Activated naive CD4-positive, alpha-beta T cell treated with anti-CD3 and anti-CD28 coated beads, Interleukin-2, amount 50 U/mL, for 24 hours (primary cell): ENCODE measurements around the gene SPHK1.

Experiments
- H3K27ac Mint-ChIP-seq: one replicate; pipeline ENCODE4 v1.8.0; 2021; ENCODE audit warnings: mild to moderate bottlenecking, mixed read lengths
- H3K27me3 Mint-ChIP-seq: one replicate; pipeline ENCODE4 v1.8.0; 2021; ENCODE audit warnings: mixed read lengths
- H3K36me3 Mint-ChIP-seq: one replicate; pipeline ENCODE4 v1.8.0; 2021; ENCODE audit warnings: mixed read lengths
- H3K4me1 Mint-ChIP-seq: one replicate; pipeline ENCODE4 v1.8.0; 2021; ENCODE audit warnings: mixed read lengths
- H3K4me3 Mint-ChIP-seq: one replicate; pipeline ENCODE4 v1.8.0; 2021; ENCODE audit warnings: mild to moderate bottlenecking, mixed read lengths
- H3K9me3 Mint-ChIP-seq: one replicate; pipeline ENCODE4 v1.8.0; 2021; ENCODE audit warnings: mixed read lengths

The SPHK1 gene

GRCh38 chr17:76376318-76377133, 7.9 kb upstream of the SPHK1 start:
- H3K36me3 Mint-ChIP-seq = no peaks in the 10 kb centered on the region
- H3K4me3 Mint-ChIP-seq = no peak overlapping the region
- no peak overlapping the region for H3K27ac Mint-ChIP-seq
- no peaks in the 10 kb centered on the region for H3K9me3 Mint-ChIP-seq
- no peaks in the 10 kb centered on the region for H3K4me1 Mint-ChIP-seq
- no peaks in the 10 kb centered on the region for H3K27me3 Mint-ChIP-seq

GRCh38 chr17:76378548-76379274, 5.7 kb upstream of the SPHK1 start:
- Mint-ChIP-seq H3K27me3 (no peaks in the 10 kb centered on the region), H3K27ac (no peak overlapping the region), H3K9me3 (no peaks in the 10 kb centered on the region), H3K4me1 (peaks cover 4% of the 10 kb centered on the region), H3K36me3 (no peaks in the 10 kb centered on the region), H3K4me3 (no peak overlapping the region)

GRCh38 chr17:76379275-76379641, 5.2 kb upstream of the SPHK1 start:
- no peaks in the 10 kb centered on the region for H3K36me3 Mint-ChIP-seq
- H3K27ac Mint-ChIP-seq = no peak overlapping the region
- no peaks in the 10 kb centered on the region for H3K27me3 Mint-ChIP-seq
- H3K9me3 Mint-ChIP-seq = no peaks in the 10 kb centered on the region
- H3K4me1 Mint-ChIP-seq = peaks cover 6% of the 10 kb centered on the region
- no peak overlapping the region for H3K4me3 Mint-ChIP-seq

GRCh38 chr17:76379646-76380376, 4.6 kb upstream of the SPHK1 start:
- Mint-ChIP-seq H3K4me3 (no peak overlapping the region), H3K4me1 (peaks cover 6% of the 10 kb centered on the region), H3K36me3 (no peaks in the 10 kb centered on the region), H3K27me3 (no peaks in the 10 kb centered on the region), H3K27ac (no peak overlapping the region), H3K9me3 (no peaks in the 10 kb centered on the region)

GRCh38 chr17:76381633-76382350, 2.6 kb upstream of the SPHK1 start:
- H3K4me3 Mint-ChIP-seq = peak overlapping the region; percentile 33
- no peaks in the 10 kb centered on the region for H3K27me3 Mint-ChIP-seq
- no peak overlapping the region for H3K27ac Mint-ChIP-seq
- H3K36me3 Mint-ChIP-seq = no peaks in the 10 kb centered on the region
- H3K9me3 Mint-ChIP-seq = no peaks in the 10 kb centered on the region
- H3K4me1 Mint-ChIP-seq = peaks cover 14% of the 10 kb centered on the region

GRCh38 chr17:76382351-76382802, 2.0 kb upstream of the SPHK1 start:
- Mint-ChIP-seq H3K9me3 (no peaks in the 10 kb centered on the region), H3K36me3 (no peaks in the 10 kb centered on the region), H3K27me3 (no peaks in the 10 kb centered on the region), H3K4me1 (peaks cover 14% of the 10 kb centered on the region), H3K4me3 (peak overlapping the region; percentile 92), H3K27ac (peak overlapping the region; percentile 59)

- Mint-ChIP-seq H3K4me3 (peak overlapping the region; percentile 92), H3K36me3 (no peaks in the 10 kb centered on the region), H3K27me3 (no peaks in the 10 kb centered on the region), H3K4me1 (peaks cover 14% of the 10 kb centered on the region), H3K27ac (peak overlapping the region; percentile 59), H3K9me3 (no peaks in the 10 kb centered on the region)
These were observed 1.4 kb upstream of the SPHK1 start for GRCh38 chr17:76382803-76383545.

GRCh38 chr17:76383546-76384221, 725 bp upstream of the SPHK1 start:
- Mint-ChIP-seq H3K9me3 (no peaks in the 10 kb centered on the region), H3K36me3 (no peaks in the 10 kb centered on the region), H3K4me3 (peak overlapping the region; percentile 92), H3K4me1 (peaks cover 14% of the 10 kb centered on the region), H3K27ac (peak overlapping the region; percentile 91), H3K27me3 (no peaks in the 10 kb centered on the region)

GRCh38 chr17:76384987-76385891, 830 bp downstream of the SPHK1 start:
- H3K4me3 Mint-ChIP-seq = peak overlapping the region; percentile 68
- H3K36me3 Mint-ChIP-seq = peaks cover 1% of the 10 kb centered on the region
- no peaks in the 10 kb centered on the region for H3K9me3 Mint-ChIP-seq
- peaks cover 14% of the 10 kb centered on the region for H3K4me1 Mint-ChIP-seq
- H3K27me3 Mint-ChIP-seq = no peaks in the 10 kb centered on the region
- H3K27ac Mint-ChIP-seq = no peak overlapping the region

GRCh38 chr17:76385892-76386786, 1.7 kb downstream of the SPHK1 start:
- Mint-ChIP-seq H3K27me3 (no peaks in the 10 kb centered on the region), H3K36me3 (peaks cover 1% of the 10 kb centered on the region), H3K27ac (peak overlapping the region; percentile 55)

GRCh38 chr17:76386966-76387765, 2.8 kb downstream of the SPHK1 start:
- peak overlapping the region; percentile 43 for H3K4me3 Mint-ChIP-seq
- H3K4me1 Mint-ChIP-seq = peaks cover 14% of the 10 kb centered on the region
- H3K27ac Mint-ChIP-seq = no peak overlapping the region
- H3K36me3 Mint-ChIP-seq = peaks cover 1% of the 10 kb centered on the region
- H3K27me3 Mint-ChIP-seq = no peaks in the 10 kb centered on the region
- no peaks in the 10 kb centered on the region for H3K9me3 Mint-ChIP-seq

More at GRCh38 chr17:76385892-76386786, 1.7 kb downstream of the SPHK1 start:
- Mint-ChIP-seq H3K9me3 (no peaks in the 10 kb centered on the region), H3K4me3 (peak overlapping the region; percentile 68), H3K4me1 (peaks cover 14% of the 10 kb centered on the region)
